ENCODE results near the gene GNPDA1. TPM values are rescaled to one million over a fixed set of nuclear protein-coding genes. Genes with fewer than 3 reads are reported as not detected.

The GNPDA1 gene
- 99.9 TPM for total RNA-seq (2021; ENCODE audit: unreplicated experiment)
- 98.1 TPM for polyA plus RNA-seq (2012; ENCODE audit: insufficient read length)
- Bru-seq, nascent RNA: percentile 77 among the genes with signal in this experiment
- percentile 82 among the genes with signal in this experiment for BruChase-seq, experiment 1, labeled RNA remaining after a 2-hour chase
- percentile 92 among the genes with signal in this experiment for BruChase-seq, experiment 2, labeled RNA remaining after a 6-hour chase
- long read RNA-seq, transcript GNPDA1-201 (7 exons, 2,273 nt): major isoform, 209 of 241 reads
- long read RNA-seq, transcript GNPDA1-210 (6 exons, 2,980 nt): minor isoform, 10 of 241 reads
- long read RNA-seq, partial matches to known transcripts: 7 of 241 reads
- long read RNA-seq, other reads (novel, unspliced or antisense): 15 of 241 reads

GRCh38 chr5:142012792-142013388, at the start of gene GNPDA1:
Gene GNPDA1 (minus strand): TSS chr5:142013027. CDS start chr5:142012035, 992 bp downstream.
- intact Hi-C loops (cut with micrococcal nuclease; ENCODE audit: unreplicated experiment) (loop anchor here (2.0 kb wide), 1 partner anchor 132 kb away; no protein-coding TSS in a partner anchor), in situ Hi-C loops (cut with HindIII; ENCODE audit: low pct_unique_long_range_greater_than_20kb, low sequenced_read_pairs) (no loop called here)
- peaks cover 25% of the 10 kb centered on the region for H3K4me1 ChIP-seq (ENCODE audit: control insufficient read depth, insufficient read depth, low read length)
- H3K36me3 ChIP-seq (ENCODE audit: control insufficient read depth, insufficient read depth, low read length): peaks cover 3% of the 10 kb centered on the region
- peak within 1 kb of the TSS; percentile 96 for H3K27ac ChIP-seq (ENCODE audit: low read length)
- no peaks in the 10 kb centered on the region for H3K9me3 ChIP-seq (ENCODE audit: control insufficient read depth, insufficient read depth, low read depth, low read length)
- no peak for TF ChIP-seq REST (IDR thresholded peaks at IDR 0.05; ENCODE audit: insufficient read depth in 1 of 2, low read depth in 2 of 2, low read length in 1 of 2)
- peak; percentile 82 for TF ChIP-seq POLR2AphosphoS5 (IDR thresholded peaks at IDR 0.05; ENCODE audit: low read depth, low read length)
- DNase-seq (ENCODE audit: low read depth, low spot score) (no peak), ATAC-seq (peak; percentile 92)
- no peaks in the 10 kb centered on the region for H3K27me3 ChIP-seq (ENCODE audit: control insufficient read depth, insufficient read depth, low read length)
- BruUV-seq (replicated peaks): no TSS peak
- ChIA-PET POLR2A (no interaction called here), CTCF (interaction anchor here (0.7 kb wide), 1 partner anchor 130 kb away, joined by 4 read pairs; no protein-coding TSS in a partner anchor)
- H3K4me3 ChIP-seq (ENCODE audit: low read depth in 2 of 2, low read length in 2 of 2): peak within 1 kb of the TSS; percentile 83 to 99

- DNase-seq (ENCODE audit: low read depth, low spot score): no peak
- no peak overlapping the region for H3K27ac ChIP-seq (ENCODE audit: low read length)
Observed at GRCh38 chr5:142059304-142059940, 46.6 kb upstream of the GNPDA1 start.

More at GRCh38 chr5:142059304-142059940, 46.6 kb upstream of the GNPDA1 start:
- Histone ChIP-seq H3K4me3 (ENCODE audit: low read depth in 2 of 2, low read length in 2 of 2) (no peak overlapping the region), H3K27me3 (ENCODE audit: control insufficient read depth, insufficient read depth, low read length) (no peaks in the 10 kb centered on the region), H3K36me3 (ENCODE audit: control insufficient read depth, insufficient read depth, low read length) (no peaks in the 10 kb centered on the region), H3K9me3 (ENCODE audit: control insufficient read depth, insufficient read depth, low read depth, low read length) (no peaks in the 10 kb centered on the region), H3K4me1 (ENCODE audit: control insufficient read depth, insufficient read depth, low read length) (no peaks in the 10 kb centered on the region)
- in situ Hi-C loops (cut with HindIII; ENCODE audit: low pct_unique_long_range_greater_than_20kb, low sequenced_read_pairs) (no loop called here), intact Hi-C loops (cut with micrococcal nuclease; ENCODE audit: unreplicated experiment) (no loop called here)
- ChIA-PET POLR2A (no interaction called here), CTCF (no interaction called here)
- no peak for ATAC-seq
- TF ChIP-seq POLR2AphosphoS5 (IDR thresholded peaks at IDR 0.05; ENCODE audit: low read depth, low read length) (no peak), CTCF (IDR thresholded peaks at IDR 0.05) (no peak), TCF7L2 (IDR thresholded peaks at IDR 0.05; ENCODE audit: low read depth, low read length) (no peak), SIN3A (IDR thresholded peaks at IDR 0.05; ENCODE audit: borderline replicate concordance, insufficient read depth, low read depth, low read length) (no peak), REST (IDR thresholded peaks at IDR 0.05; ENCODE audit: insufficient read depth in 1 of 2, low read depth in 2 of 2, low read length in 1 of 2) (no peak)
- BruUV-seq (replicated peaks): no TSS peak

Measured in Panc1 (cell line).